Sciatic nerve (tissue), 2 donors: Measurements from ENCODE around the gene PPP1R12A. TPM values are rescaled to one million over a fixed set of nuclear protein-coding genes. Genes with fewer than 3 reads are reported as not detected.
"Not testable (repeated sequence)": the region's sequence is repeated elsewhere in the genome, so short reads cannot be mapped to it uniquely, and the experiment has no call there.

Source experiments
- ATAC-seq: fragments of 200-7000 bp; cut with Tn5 transposase; one replicate; pipeline ENCODE4 v1.9.1; 2020; ENCODE audit warnings: mild to moderate bottlenecking, moderate library complexity
- DNase-seq: peaks from one replicate; pipeline ENCODE4 v3.0.0-alpha.2; 2020; ENCODE audit warnings: low spot score
- intact Hi-C: fragments of 100-400 bp; cut with DNase I; formaldehyde crosslinking; loops from one replicate; pipeline ENCODE4 v1.14.2; 2022
- total RNA-seq: library from RNA; stranded (reverse); fragmentation: NEBNext Ultra II Directional; extraction: Animal tissue kit (Norgen Biotek cat#: 25700); gene quantifications from one replicate; pipeline ENCODE4 v1.2.1, GENCODE V29; 2021
- donor health status: DM: no; HTN: no; CAD: no.
- donor health status: DM: no; HTN: no; CAD: no.

The PPP1R12A gene
- total RNA-seq, 1 donor from 2014 or later = 143 TPM

GRCh38 chr12:79818856-79819255 is 116.0 kb downstream of the PPP1R12A start:
- no peak for ATAC-seq

GRCh38 chr12:79784366-79785065 is 150.4 kb downstream of the PPP1R12A start:
- ATAC-seq = peak; percentile 39
- intact Hi-C loops, DNase-seq: not testable (repeated sequence)

More at GRCh38 chr12:79818856-79819255, 116.0 kb downstream of the PPP1R12A start:
- DNase-seq = no peak
- intact Hi-C loops = no loop called here

- peak; percentile 50 for ATAC-seq
- intact Hi-C loops = no loop called here
- no peak for DNase-seq
These were observed 152.6 kb downstream of the PPP1R12A start for GRCh38 chr12:79782172-79782900.

- intact Hi-C loops = no loop called here
- no peak for DNase-seq
- ATAC-seq = no peak
These were observed 156.0 kb downstream of the PPP1R12A start for GRCh38 chr12:79778802-79779448.

- intact Hi-C loops = no loop called here
- DNase-seq (no peak), ATAC-seq (peak; percentile 65)
These were observed 158.8 kb downstream of the PPP1R12A start for GRCh38 chr12:79776111-79776510.

- intact Hi-C loops = no loop called here
- ATAC-seq (peak; percentile 57), DNase-seq (no peak)
These were observed 159.4 kb downstream of the PPP1R12A start for GRCh38 chr12:79775355-79776027.

- intact Hi-C loops = no loop called here
- ATAC-seq (no peak), DNase-seq (no peak)
These were observed 161.0 kb downstream of the PPP1R12A start for GRCh38 chr12:79773896-79774295.

GRCh38 chr12:79769860-79770485 is 164.9 kb downstream of the PPP1R12A start:
- ATAC-seq = no peak
- intact Hi-C loops = no loop called here
- no peak for DNase-seq

GRCh38 chr12:79769189-79769859 is 165.6 kb downstream of the PPP1R12A start:
- intact Hi-C loops = no loop called here
- ATAC-seq = no peak
- no peak for DNase-seq

- ATAC-seq = no peak
- intact Hi-C loops = no loop called here
- no peak for DNase-seq
These were observed 168.0 kb downstream of the PPP1R12A start for GRCh38 chr12:79766705-79767464.

- DNase-seq (no peak), ATAC-seq (no peak)
- intact Hi-C loops = no loop called here
These were observed 169.7 kb downstream of the PPP1R12A start for GRCh38 chr12:79765157-79765556.

GRCh38 chr12:79764641-79765040 is 170.3 kb downstream of the PPP1R12A start:
- DNase-seq (no peak), ATAC-seq (no peak)
- intact Hi-C loops = no loop called here

GRCh38 chr12:79763766-79764452 is 171.0 kb downstream of the PPP1R12A start:
- intact Hi-C loops = no loop called here
- no peak for ATAC-seq
- no peak for DNase-seq

GRCh38 chr12:79761341-79761740 is 173.6 kb downstream of the PPP1R12A start:
- DNase-seq = no peak
- intact Hi-C loops = no loop called here
- ATAC-seq = no peak

GRCh38 chr12:79747274-79747673 is 187.6 kb downstream of the PPP1R12A start:
- no peak for ATAC-seq

GRCh38 chr12:79737875-79738718 is 196.8 kb downstream of the PPP1R12A start:
- intact Hi-C loops = no loop called here
- DNase-seq (no peak), ATAC-seq (no peak)

More at GRCh38 chr12:79747274-79747673, 187.6 kb downstream of the PPP1R12A start:
- no peak for DNase-seq
- intact Hi-C loops = no loop called here
